Endothelial cell of umbilical vein (primary cell): ENCODE measurements around the gene GOLPH3L. TPM values are rescaled to one million over a fixed set of nuclear protein-coding genes. Genes with fewer than 3 reads are reported as not detected.
A peak's percentile ranks its signal among the peaks of the same experiment; 100 is the strongest.

Source experiments
- BruUV-seq: library from RNA; stranded (reverse); fragments of 400-500 nt; replicated peaks from 2 replicates; lab custom pipeline; 2021; lab: Mats Ljungman, UMichigan
- CTCF ChIA-PET: fragments of 300-600, 350-600 bp; sonication (Branson Sonifier 250); formaldehyde crosslinking; loops from one replicate; lab custom pipeline; 2021; ENCODE audit warnings: antibody characterized with exemption, inconsistent platforms; lab: Charles Lee
- POLR2A ChIA-PET: fragments of 300-600, 350-600 bp; sonication (Branson Sonifier 250); formaldehyde crosslinking; loops from one replicate; lab custom pipeline; 2021; ENCODE audit warnings: antibody characterized with exemption, inconsistent platforms; lab: Charles Lee
- DNase-seq: peaks from one replicate; pipeline ENCODE4 v3.0.0-alpha.2; 2011; ENCODE audit warnings: low read depth, low spot score
- FAIRE-seq: peaks from 2 replicates; lab custom pipeline; 2011; peaks lifted over from hg19 to GRCh38; lab: Jason Lieb, UNC
- H2AFZ ChIP-seq: 2 replicates; pipeline ENCODE4 v1.6.0; 2012; ENCODE audit warnings: low read depth, low read length, control low read depth, inconsistent platforms
- H3K27ac ChIP-seq: 2 replicates; pipeline ENCODE4 v1.5.1; 2011; ENCODE audit warnings: low read depth, mild to moderate bottlenecking, control low read depth, low read length, moderate library complexity; ENCODE audit not compliant: insufficient read depth
- H3K27me3 ChIP-seq, 2 experiments: 2 replicates each; pipeline versions ENCODE4 v1.6.0 to v1.6.1; 2011; ENCODE audit warnings: low read length in 2 of 2, mixed read lengths in 1 of 2; ENCODE audit not compliant: control insufficient read depth in 2 of 2, insufficient read depth in 2 of 2
- H3K36me3 ChIP-seq, 2 experiments: 2 replicates in 1 of 2; 3 replicates in 1 of 2; pipeline ENCODE4 v1.5.1; 2011; ENCODE audit warnings: low read length in 2 of 2, mild to moderate bottlenecking in 1 of 2, moderate library complexity in 1 of 2; ENCODE audit not compliant: control insufficient read depth in 2 of 2, insufficient read depth in 2 of 2; ENCODE audit errors: extremely low read depth in 1 of 2
- H3K4me1 ChIP-seq: 3 replicates; pipeline ENCODE4 v1.5.1; 2011; ENCODE audit warnings: mild to moderate bottlenecking, low read length; ENCODE audit not compliant: control insufficient read depth, insufficient read depth; ENCODE audit errors: extremely low read depth
- H3K4me2 ChIP-seq: 2 replicates; pipeline ENCODE4 v1.6.1; 2011; ENCODE audit warnings: low read length, control low read depth, mixed read lengths; ENCODE audit not compliant: insufficient read depth
- H3K4me3 ChIP-seq, 3 experiments: fragments of 200-600 bp in 1 of 3; sonication (generic), shearing (Covaris generic) in 1 of 3; replicated peaks in 1 of 3; 2 replicates each; pipeline ENCODE4 v1.5.1; 2011 to 2016; ENCODE audit warnings: control low read depth in 3 of 3, low read length in 3 of 3, mild to moderate bottlenecking in 2 of 3, inconsistent platforms in 1 of 3, low read depth in 1 of 3, moderate library complexity in 1 of 3; ENCODE audit not compliant: insufficient read depth in 1 of 3
- H3K79me2 ChIP-seq: 2 replicates; pipeline ENCODE4 v1.6.0; 2012; ENCODE audit warnings: low read length, inconsistent platforms; ENCODE audit not compliant: control insufficient read depth, insufficient read depth
- H3K9ac ChIP-seq: replicated peaks from 2 replicates; pipeline ENCODE3; 2011; ENCODE audit warnings: low read length, control low read depth; ENCODE audit not compliant: insufficient read depth; ENCODE audit errors: extremely low read depth
- H3K9me1 ChIP-seq: replicated peaks from 3 replicates; pipeline ENCODE4 v1.6.0; 2011; ENCODE audit warnings: mild to moderate bottlenecking, low read length; ENCODE audit not compliant: control insufficient read depth, insufficient read depth; ENCODE audit errors: extremely low read depth
- H3K9me3 ChIP-seq: replicated peaks from 2 replicates; pipeline ENCODE4 v1.5.1; 2012; ENCODE audit warnings: low read length, inconsistent platforms; ENCODE audit not compliant: control insufficient read depth, insufficient read depth
- H4K20me1 ChIP-seq: replicated peaks from 2 replicates; pipeline ENCODE3; 2011; ENCODE audit warnings: mild to moderate bottlenecking, low read length; ENCODE audit not compliant: control insufficient read depth, insufficient read depth; ENCODE audit errors: extremely low read depth
- CTCF ChIP-seq, 2 donors: IDR thresholded peaks; 1 replicate in 1 of 2; 2 replicates in 1 of 2; pipeline ENCODE4 v1.5.1; 2011; ENCODE audit warnings: low read length in 2 of 2, mild to moderate bottlenecking in 2 of 2, moderate library complexity in 2 of 2, control low read depth in 1 of 2, inconsistent platforms in 1 of 2, low read depth in 1 of 2; ENCODE audit not compliant: insufficient read depth in 1 of 2; ENCODE audit errors: extremely low read depth in 1 of 2
- EZH2 ChIP-seq: IDR thresholded peaks from 2 replicates; pipeline ENCODE4 v1.6.1; 2012; ENCODE audit warnings: borderline replicate concordance, low read depth, mild to moderate bottlenecking, moderate library complexity, low read length, inconsistent platforms; ENCODE audit not compliant: severe bottlenecking
- FOS ChIP-seq: IDR thresholded peaks from 2 replicates; pipeline ENCODE4 v1.6.1; 2011; ENCODE audit warnings: mild to moderate bottlenecking, low read length, moderate library complexity, borderline replicate concordance; ENCODE audit not compliant: insufficient read depth
- GATA2 ChIP-seq: IDR thresholded peaks from 2 replicates; pipeline ENCODE4 v1.7.0; 2011; ENCODE audit warnings: low read depth, mild to moderate bottlenecking, moderate library complexity, mixed read lengths, low read length; ENCODE audit not compliant: insufficient read length, insufficient read depth
- JUN ChIP-seq: IDR thresholded peaks from 2 replicates; pipeline ENCODE4 v1.6.1; 2011; ENCODE audit warnings: borderline replicate concordance, low read depth; ENCODE audit not compliant: insufficient read length, insufficient read depth
- MAX ChIP-seq: IDR thresholded peaks from 2 replicates; pipeline ENCODE4 v1.6.1; 2011; ENCODE audit not compliant: insufficient read depth, insufficient read length
- MYC ChIP-seq: IDR thresholded peaks from one replicate; pipeline ENCODE4 v1.6.1; 2011; ENCODE audit warnings: mild to moderate bottlenecking, low read depth, low read length
- POLR2A ChIP-seq: IDR thresholded peaks from 2 replicates; pipeline ENCODE4 v1.6.1; 2012; ENCODE audit warnings: low read depth, mild to moderate bottlenecking, control low read depth, low read length
- POLR2AphosphoS5 ChIP-seq: IDR thresholded peaks from 2 replicates; pipeline ENCODE4 v1.6.1; 2012; ENCODE audit warnings: low read depth, mild to moderate bottlenecking, control low read depth, low read length, moderate library complexity; ENCODE audit not compliant: insufficient read depth
- dilution Hi-C: fragments of 300-500 bp; cut with MboI; formaldehyde crosslinking; loops from one replicate; pipeline ENCODE4 v1.15.0; 2019; ENCODE audit warnings: low sequenced_read_pairs; ENCODE audit not compliant: extremely low pct_ligation_motif_present
- intact Hi-C: fragments of 100-400 bp; cut with micrococcal nuclease; formaldehyde crosslinking; loops from one replicate; pipeline ENCODE4 v1.10.0; 2022
- polyA plus RNA-seq, 4 experiments: library from polyadenylated mRNA; depleted of rRNA in 3 of 4; stranded (reverse) in 3 of 4; unstranded in 1 of 4; fragments of >200 nt; gene quantifications; 2 replicates each; pipeline versions ENCODE4 v1.2.1 to v1.2.3, GENCODE V29; 2011 to 2012; ENCODE audit warnings: missing spikeins in 1 of 4
- total RNA-seq: library from RNA; stranded (reverse); gene quantifications from 2 replicates; pipeline ENCODE4 v1.2.3, GENCODE V29; 2021

GOLPH3L gene
- total and polyA plus RNA-seq, 2 donors (not counting 3 experiments of a cell fraction or from before 2014, with no cell fraction given), result 15.7 to 34.9 TPM

- BruUV-seq, result no TSS peak
- peaks cover 0 to 3% of the 10 kb centered on the region in 2 experiments for H3K36me3 ChIP-seq
- H3K79me2 ChIP-seq, result peaks cover 12% of the 10 kb centered on the region
- H3K4me1 ChIP-seq, result peaks cover 54% of the 10 kb centered on the region
- H3K27ac ChIP-seq, result peak overlapping the region; percentile 33
- ChIA-PET POLR2A (interaction anchor here (1.3 kb wide), 1 partner anchor 36 kb away, joined by 4 read pairs; the partner anchor contains the start of gene MCL1), CTCF (interaction anchor here (1.1 to 13.1 kb wide), 3 partner anchors 36 to 306 kb away, joined by 3 to 288 read pairs (median 7); partner anchors contain the start of gene MCL1)
- no peaks in the 10 kb centered on the region for H4K20me1 ChIP-seq
- intact Hi-C loops, result no loop called here
- dilution Hi-C loops, result no loop called here
- H2AFZ ChIP-seq, result no peak overlapping the region
- TF ChIP-seq FOS (no peak), JUN (no peak), POLR2AphosphoS5 (no peak), EZH2 (no peak), CTCF (IDR thresholded peaks at IDR 0.05; ENCODE audit: extremely low read depth in 1 of 2, insufficient read depth in 1 of 2, low read depth in 1 of 2, low read length in 2 of 2) (no peak), POLR2A (no peak), MYC (no peak), GATA2 (no peak), MAX (no peak)
- H3K4me2 ChIP-seq, result no peak overlapping the region
- H3K9ac ChIP-seq, result no peak overlapping the region
- H3K9me1 ChIP-seq, result no peaks in the 10 kb centered on the region
- H3K27me3 ChIP-seq, result no peaks in the 10 kb centered on the region
- DNase-seq (no peak), FAIRE-seq (no peak)
- H3K4me3 ChIP-seq, result no peak overlapping the region
- no peaks in the 10 kb centered on the region for H3K9me3 ChIP-seq
Observed at GRCh38 chr1:150615346-150616201, 81.4 kb downstream of the GOLPH3L start.
